Daoy (cell line): ENCODE results near the gene SLC34A3. TPM values are rescaled to one million over a fixed set of nuclear protein-coding genes. Genes with fewer than 3 reads are reported as not detected.

ENCODE experiments used
- DNase-seq: peaks from one replicate; pipeline ENCODE4 v3.0.0-alpha.2; 2015; ENCODE audit warnings: low read depth
- total RNA-seq: library from RNA; depleted of rRNA; stranded (reverse); fragments of >200 nt; shearing (Covaris generic); gene quantifications from 2 replicates; pipeline ENCODE4 v1.2.3, GENCODE V29; 2014

Gene SLC34A3
- total RNA-seq, 1 experiment from 2014 or later = not detected

DNA sequence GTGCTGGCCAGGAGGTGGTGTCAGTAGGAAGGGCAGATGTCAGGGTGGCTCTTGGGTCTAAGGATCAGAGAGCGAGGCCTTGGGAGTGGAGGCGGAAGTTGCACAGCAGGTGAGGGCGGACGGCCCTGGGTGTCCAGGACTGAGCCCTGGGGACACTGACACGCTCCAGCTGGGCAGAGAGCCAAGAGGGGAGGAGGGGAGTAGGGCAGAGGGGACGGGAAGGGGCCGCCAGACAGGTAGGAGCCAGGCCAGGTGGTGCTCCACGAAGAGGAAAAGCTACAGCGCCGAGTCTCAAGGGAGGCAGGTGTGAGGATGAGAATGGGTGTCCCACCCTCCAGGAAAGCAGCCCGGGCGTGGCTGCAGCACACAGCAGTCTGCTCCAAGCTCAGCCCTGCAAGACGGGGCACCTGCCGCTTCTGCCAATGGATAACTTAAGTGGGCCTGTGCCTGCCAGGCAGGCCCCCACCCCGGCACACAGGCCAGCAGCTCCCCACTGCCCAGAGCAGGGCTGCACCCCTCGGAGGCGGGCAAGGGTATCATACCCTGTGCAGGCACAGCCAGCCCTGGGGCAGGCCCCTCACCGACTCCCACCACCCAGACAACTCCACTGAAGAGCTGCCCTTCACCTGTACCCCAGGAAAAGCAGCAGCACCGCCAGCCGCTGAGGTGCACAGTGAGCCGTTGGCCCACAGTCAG is 35.0 kb upstream of the SLC34A3 start:
- no peak for DNase-seq

DNA sequence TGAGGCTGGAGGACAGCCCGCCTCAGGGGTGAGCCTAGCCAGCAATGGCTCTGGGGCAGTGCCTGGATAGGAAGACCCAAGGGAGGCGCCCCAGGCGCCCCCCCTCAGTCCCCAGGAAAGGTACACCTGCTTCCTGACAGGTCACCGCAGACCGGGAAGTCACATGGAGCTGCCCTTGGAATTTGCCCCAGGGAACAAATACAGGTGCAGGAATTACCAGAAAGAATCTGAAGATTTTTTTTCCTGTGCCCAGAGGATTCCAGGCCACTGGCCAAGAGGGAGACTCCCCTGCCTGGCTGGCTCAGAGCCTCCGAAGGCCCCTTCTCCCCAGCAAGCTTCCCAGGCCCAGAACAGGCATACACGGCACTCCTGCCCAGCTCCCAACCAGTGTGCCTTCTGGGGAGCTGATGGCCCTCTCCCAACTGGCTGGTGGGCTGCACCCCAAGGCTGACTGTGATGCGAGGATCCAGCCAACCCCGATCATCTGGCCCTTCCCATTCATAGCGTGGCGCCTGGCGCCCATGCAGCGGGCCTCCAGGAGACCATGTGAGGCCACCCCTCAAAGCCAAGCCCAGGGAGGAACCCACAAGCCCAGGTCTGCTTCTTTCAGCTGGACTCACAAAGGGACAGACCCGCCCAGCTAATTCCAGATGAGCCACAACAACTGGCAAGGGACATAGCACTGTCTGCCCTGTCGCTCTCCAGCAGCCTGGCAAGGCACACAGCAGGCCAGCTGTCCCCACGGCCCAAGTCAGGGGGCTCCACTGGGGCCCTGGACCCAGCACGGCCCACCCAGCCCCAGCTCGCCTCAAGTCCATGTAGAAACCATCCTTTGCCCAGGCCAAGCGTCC is 32.4 kb upstream of the SLC34A3 start:
- DNase-seq = no peak

DNA sequence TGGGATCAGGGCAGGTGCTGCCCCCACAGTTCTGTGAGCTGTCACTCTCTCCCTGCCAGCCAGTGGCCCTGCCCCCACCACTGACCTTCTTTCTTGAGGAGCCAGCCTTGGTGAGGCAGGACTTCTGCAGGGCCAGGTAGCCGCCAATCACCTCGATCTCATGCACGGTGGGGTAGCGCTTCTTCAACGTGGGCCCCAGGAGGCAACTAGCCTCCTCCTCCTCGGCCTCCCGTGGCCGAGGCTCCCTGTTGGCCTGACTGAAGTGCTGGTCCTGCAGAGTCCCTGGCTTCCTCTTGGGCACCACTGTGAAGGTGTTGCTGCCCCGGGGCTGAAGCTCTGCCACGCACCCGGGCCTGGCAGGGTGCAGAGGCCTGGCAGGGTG is 31.8 kb upstream of the SLC34A3 start:
- no peak for DNase-seq

DNA sequence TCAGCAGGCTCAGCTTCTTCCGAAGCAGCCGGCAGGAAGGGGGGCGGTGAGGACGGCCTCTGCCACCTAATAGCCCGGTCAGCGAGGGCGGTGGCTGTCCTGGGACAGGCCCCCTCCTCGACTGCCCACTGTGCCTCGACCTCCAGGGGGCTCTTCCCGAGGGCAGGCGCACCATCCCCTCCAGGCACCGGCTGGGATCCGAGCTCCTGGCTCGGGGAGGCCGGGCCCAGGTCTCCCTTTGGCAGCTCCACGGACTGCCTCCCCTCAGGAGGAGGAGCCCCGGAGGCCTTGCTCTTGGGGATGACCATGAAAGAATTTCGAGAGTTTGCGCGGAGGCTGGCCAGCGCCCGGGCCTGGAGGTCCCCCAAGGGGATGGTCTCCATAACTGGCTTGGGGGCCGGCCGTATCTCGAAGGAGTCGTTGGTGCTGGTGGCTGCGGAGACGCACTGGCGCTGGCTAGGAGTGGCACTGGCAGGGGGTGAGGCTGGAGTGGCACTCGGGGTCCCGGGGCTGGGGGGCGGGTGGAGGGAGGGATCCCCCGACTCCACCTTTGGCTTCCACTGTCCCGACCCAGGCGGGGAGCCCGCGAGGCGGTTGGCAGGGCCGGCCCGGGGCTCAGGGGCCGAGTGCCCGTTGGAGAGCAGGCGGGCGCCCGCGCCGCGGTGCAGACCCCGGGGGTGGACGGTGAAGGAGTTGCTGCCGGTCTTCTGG is 31.1 kb upstream of the SLC34A3 start:
- DNase-seq = no peak

DNA sequence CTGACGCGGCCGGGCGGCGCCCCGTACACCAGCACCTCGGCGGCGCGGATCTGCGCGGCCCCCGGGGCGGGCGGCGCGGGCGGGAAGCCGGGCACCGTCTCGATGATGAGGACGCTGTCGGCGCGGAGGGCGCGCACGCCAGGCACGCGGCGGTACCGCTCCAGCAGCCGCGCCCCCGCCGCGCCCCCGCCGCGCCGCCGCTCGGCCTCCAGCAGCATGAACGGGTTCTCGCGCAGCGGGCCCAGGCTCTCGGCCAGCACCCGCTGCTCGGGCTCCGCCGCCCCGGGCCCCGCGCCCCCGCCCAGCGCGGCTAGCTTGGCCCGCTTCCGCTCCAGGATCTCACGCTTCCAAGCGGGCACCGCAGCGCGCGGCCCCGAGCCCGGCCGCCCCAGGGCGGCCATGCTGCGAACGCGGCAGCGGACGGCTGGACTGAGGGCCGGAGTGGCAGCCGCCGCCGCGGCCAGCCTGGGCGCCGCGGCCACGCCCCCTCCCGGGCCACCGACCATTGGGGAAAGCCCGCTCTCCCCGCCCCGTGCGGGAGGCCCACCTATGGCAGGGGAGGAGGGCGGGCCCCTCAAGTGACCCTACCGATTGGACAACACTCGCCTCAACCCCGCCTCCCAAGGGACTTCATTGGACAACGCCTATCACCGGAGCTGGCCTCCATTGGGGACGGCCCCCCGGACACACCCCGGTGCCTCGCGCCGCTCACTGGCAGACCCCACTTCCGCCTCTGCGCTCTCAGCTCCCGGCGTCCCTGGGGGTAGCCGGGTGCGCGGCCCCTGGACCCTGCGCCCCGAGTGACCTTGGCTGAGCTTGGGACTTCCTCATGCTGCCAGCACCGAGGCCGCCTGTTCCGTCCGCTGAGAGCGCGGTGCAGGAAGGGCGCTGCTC is 30.1 kb upstream of the SLC34A3 start, which contains the start of gene TPRN:
Gene TPRN (minus strand): TSS at position 431 of the 894 bp plus-strand sequence. CDS start 30 bp downstream, at position 401.
- peak; percentile 100 for DNase-seq

DNA sequence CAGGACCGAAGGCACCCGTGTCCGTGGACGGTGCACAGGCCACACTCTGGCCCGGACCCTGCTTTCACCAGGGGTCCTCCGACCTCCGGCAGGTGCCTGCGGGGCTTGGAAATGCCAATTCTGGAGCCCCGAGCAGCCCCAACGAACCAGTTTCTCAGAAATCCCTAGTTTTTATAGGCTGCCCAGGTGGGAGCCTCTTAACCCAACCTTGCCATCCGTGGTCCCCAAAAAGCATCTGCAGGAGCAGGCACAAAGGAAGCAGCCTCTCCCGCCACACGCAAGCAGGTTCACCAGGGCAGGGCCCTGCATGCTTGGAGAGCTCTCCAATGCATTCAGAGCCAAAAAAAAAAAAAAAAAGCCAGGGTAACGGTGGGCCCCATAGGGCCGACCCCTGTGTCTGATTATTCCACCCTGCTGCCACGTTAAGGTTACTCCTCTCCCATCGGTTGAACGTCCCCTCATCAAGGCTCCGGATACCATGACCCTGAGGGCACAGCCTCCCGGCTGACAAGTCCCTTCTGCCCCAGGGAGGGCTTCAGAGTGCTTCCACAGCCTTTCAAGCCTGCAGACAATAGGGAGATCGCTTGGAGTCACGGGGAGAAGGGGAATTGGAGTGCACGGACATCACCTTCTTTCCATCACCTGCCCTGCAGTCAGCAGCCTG is 29.4 kb upstream of the SLC34A3 start:
- DNase-seq = no peak

DNA sequence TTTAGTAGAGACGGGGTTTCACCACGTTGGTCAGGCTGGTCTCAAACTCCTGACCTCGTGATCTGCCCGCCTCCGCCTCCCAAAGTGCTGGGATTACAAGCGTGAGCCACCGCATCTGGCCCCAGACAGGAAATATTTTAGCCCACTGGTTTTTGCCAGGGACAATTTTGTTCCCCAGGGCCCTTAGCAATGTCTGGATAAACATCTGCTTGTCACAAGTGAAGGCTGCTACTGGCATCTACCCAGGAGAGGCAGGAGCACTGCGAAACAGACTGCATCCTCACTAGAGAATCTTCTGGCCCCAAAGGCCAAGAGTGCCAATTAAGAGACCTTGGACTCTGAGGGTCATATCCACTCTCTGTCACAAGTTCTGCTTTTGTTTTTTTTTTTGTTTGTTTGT is 27.7 kb upstream of the SLC34A3 start:
- DNase-seq = no peak

DNA sequence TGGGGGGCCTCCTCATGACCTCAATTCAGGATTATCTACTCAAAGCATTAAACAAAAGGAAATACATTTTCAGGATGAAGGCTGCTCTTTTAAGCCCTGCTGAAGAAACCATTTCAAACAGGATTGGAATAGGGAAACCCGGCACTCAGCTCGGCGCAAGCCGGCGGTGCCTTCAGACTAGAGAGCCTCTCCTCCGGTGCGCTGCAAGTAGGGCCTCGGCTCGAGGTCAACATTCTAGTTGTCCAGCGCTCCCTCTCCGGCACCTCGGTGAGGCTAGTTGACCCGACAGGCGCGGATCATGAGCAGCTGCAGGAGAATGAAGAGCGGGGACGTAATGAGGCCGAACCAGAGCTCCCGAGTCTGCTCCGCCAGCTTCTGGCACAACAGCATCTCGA is 26.0 kb upstream of the SLC34A3 start:
- no peak for DNase-seq

DNA sequence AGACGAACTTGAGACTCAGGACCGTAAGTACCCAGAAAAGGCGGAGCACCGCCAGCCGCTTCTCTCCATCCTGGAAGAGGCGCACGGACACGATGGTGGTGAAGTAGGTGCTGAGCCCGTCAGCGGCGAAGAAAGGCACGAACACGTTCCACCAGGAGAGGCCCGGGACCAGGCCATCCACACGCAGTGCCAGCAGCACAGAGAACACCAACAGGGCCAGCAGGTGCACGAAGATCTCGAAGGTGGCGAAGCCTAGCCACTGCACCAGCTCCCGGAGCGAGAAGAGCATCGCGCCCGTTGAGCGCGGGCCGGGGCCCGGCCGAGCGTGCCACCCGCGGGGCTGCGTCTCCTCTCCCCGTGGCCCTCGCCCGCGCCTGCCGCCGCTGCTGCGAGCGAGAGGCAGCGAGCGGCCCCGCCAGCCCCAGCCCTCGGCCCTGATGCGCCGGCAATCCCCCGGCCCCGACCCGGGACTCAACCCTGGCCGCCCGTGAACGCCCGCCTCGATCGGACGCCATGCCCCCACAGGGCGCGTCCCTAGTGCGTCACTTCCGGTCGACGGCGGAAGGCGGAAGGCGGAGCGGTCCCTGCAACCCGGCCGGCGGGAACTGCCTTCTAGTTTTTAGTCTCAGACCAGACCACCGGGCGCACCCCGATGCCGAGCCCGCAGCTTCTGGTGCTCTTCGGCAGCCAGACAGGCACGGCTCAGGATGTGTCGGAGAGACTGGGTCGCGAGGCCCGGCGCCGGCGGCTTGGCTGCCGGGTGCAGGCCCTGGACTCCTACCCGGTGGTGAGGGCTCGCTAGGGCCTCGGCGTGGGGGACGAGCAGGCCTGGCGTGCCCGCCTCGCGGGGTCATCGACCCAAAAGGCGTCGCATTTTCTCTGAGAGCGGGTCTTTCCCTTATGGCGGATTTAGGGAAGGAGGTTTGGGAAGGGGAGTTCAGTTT is 25.3 kb upstream of the SLC34A3 start, which contains the start of the genes NDOR1 and TMEM203:
Gene NDOR1 (plus strand): TSS at position 575 of the 944 bp plus-strand sequence. CDS start 78 bp downstream, at position 653.
Gene TMEM203 (minus strand): TSS at position 523 of the 944 bp plus-strand sequence. CDS start 234 bp downstream, at position 289.
- DNase-seq = peak; percentile 95

DNA sequence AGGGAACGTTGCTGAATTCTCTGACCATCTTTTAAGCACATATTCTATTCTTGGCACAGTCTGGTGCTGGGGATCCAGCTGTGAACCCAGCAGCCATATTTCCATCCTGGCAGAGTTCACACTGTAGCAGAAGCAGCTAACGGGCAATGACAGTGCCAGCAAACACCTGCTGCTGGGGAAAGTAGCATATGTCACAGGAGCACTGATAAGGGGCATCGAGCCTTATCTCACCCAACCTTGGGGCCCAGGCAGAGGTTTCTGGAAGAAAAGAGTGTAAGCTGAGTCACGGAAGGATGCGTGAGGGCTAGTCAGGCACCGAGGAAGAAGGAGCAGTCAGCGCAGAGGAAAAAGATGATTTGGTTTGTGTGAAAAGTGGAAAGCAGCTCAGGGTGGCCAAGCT is 24.1 kb upstream of the SLC34A3 start:
- DNase-seq = no peak

DNA sequence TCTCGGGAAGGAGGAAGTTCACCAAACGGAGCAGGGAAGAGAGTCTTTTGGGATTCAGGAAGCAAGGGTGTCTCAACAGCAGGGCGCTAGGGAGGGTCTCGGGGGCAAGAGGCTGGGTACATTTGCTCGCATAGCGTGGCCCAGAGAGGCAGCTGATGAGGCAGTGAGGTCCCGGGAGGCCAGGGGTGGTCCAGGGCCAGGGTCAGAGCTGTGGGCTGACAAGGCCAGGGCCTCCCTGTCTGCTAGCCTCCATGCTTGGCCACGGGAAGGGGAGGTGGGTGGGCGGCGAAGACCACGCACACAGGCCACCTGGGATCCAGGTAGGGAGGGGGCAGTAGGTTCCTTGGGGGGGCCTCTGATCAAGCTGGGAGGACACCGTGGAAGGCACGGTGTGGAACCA is 19.2 kb upstream of the SLC34A3 start:
- no peak for DNase-seq

DNA sequence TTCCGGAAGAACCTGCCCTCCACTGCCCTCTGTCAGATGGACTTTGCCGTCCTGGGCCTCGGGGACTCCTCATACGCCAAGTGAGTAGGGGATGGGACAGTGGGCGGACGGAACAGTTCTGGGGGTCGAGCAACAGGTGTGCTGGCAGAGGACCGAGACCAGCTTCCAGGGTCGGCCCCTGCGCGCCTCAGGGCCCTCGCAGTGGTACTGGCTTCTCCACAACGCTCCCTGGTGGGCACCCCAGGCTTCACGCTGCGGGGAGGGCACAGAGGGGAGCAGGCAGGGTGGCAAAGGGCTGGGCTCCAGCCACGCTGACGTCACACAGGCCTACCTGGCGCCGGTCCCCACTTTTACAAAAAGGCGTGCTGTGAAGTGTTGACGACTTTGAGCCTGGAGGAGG is 18.2 kb upstream of the SLC34A3 start:
- DNase-seq = no peak

DNA sequence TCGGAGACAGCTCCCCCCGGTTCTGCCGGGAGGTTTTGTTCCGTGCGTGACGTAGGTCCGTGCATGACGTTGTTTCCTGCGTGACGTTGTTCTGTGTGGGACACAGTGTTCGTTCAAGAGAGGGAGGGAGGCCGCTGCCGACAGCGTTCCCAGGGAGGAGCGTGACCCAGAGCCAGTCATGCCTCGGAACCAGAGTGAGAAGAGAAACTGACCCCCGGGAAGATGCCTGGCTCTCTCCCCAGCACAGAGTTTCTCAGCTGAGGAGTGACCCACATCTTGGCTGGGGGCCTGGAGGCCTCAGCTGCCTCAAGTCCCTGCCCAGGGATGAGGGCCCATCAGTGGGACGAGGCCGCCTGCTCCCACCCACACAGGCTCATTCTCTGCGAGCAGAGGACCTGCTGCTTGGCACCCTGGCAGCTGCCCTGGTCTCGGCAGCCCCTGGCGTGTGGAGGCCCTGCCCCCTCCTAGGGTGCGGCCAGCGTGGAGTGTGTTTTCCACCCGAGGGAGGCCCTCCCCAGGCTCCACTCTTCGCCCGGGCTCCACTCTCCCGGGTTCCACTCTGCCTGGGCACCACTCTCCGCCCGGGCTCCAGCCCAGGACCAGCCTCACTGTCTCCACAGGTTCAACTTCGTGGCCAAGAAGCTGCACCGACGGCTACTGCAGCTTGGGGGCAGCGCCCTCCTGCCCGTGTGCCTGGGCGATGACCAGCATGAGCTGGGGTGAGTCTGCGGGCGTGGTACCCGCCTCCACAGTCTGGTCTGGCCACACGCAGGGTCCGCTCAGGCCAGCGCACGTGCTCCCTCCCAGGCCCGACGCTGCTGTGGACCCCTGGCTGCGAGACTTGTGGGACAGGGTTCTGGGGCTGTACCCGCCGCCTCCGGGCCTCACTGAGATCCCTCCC is 17.3 kb upstream of the SLC34A3 start:
- DNase-seq = no peak

DNA sequence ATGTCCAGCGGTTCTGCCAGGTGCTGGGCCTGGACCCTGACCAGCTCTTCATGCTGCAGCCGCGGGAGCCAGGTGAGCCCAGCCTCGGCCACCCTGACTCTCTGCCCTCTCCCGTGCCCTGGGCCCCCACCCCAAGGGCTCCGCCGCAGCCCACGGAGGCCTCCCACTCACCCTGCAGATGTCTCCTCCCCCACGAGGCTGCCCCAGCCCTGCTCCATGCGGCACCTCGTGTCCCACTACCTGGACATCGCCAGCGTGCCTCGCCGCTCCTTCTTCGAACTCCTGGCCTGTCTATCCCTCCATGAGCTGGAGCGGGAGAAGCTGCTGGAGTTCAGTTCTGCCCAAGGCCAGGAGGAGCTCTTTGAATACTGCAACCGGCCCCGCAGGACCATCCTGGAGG is 16.1 kb upstream of the SLC34A3 start:
- no peak for DNase-seq

DNA sequence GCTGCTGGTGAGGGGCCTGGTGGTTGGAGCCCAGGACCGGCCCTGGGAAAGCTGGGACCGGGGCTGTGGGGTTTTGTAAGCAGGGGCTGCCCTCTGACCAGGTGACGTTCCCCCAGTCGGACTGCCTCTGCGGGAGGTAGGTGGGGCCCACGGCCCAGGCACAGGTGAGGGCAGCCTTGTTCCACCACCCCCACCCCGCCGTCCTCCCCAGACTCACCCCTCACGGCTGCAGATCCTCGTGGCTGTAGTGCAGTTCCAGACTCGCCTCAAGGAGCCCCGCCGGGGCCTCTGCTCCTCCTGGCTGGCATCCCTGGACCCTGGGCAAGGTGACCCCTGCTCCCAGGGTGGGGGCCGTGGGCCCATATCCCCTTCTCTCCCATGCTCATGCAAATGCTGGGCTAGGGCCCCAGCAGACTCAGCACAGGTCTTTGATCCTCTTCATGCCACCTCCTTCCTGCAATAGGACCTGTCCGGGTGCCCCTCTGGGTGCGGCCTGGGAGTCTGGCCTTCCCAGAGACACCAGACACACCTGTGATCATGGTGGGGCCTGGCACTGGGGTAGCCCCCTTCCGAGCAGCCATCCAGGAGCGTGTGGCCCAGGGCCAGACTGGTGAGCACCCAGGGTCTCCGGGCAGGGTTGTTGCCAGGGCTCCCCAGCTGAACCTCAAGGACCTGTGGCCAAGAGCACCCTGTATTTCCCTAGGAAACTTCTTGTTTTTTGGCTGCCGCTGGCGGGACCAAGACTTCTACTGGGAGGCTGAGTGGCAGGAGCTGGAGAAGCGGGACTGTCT is 15.3 kb upstream of the SLC34A3 start:
- no peak for DNase-seq

DNA sequence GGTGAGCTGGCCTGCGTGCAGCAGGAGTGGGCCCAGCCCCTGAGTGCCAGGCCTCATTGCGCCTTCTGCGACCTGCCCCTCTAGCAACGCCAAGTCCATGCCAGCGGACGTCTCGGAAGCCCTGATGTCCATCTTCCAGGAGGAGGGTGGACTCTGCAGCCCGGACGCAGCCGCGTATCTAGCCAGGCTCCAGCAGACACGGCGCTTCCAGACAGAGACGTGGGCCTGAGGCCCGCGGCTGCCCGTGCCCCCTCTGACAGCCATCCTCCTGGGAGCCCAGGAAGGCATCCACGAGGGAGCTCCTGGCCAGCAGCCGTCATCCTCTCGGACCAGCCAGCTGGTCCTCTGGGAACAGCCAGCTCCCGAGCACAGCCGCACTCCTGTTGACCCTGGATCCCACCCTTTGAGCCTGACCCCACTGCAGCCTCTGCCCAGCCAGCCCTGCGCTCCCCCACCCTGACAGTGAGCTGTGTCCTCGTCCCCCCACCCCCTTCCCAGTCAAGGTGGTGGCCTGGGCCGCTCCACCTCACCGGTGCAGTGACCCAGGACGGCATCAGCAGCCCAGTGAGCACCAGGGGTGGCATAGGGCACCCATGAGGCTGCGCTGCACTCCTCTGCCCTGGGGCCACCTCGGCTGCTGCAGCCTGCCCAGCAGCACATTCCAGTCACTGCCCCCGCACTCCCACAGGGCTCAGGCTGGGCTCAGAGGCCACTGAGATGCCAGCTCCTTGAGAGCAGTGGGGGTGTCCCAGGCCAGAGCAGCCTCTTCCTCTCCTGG is 14.3 kb upstream of the SLC34A3 start:
- DNase-seq = no peak
